ENCODE data around the gene PPM1H. TPM values are rescaled to one million over a fixed set of nuclear protein-coding genes. Genes with fewer than 3 reads are reported as not detected.

The PPM1H gene
- total and polyA plus RNA-seq, 10 of the 15 experiments (the other 5 are each of a cell fraction or from before 2014, with no cell fraction given), result 0.11 to 0.83 (median 0.49) TPM

GRCh38 chr12:62714774-62715721 is 219.9 kb downstream of the PPM1H start:
- Histone ChIP-seq H4K20me1 (ENCODE audit: control insufficient read depth, insufficient read depth) (no peaks in the 10 kb centered on the region), H2AFZ (ENCODE audit: control insufficient read depth, low read depth, low read length) (no peak overlapping the region), H3K79me2 (ENCODE audit: control insufficient read depth, insufficient read depth, low read length) (no peaks in the 10 kb centered on the region), H3K9me3 (replicated peaks; ENCODE audit: control insufficient read depth, insufficient read depth, low read length) (no peaks in the 10 kb centered on the region), H3K27ac (ENCODE audit: control insufficient read depth, insufficient read depth) (no peak overlapping the region), H3K36me3 (ENCODE audit: control insufficient read depth in 2 of 2, insufficient read depth in 2 of 2, low read length in 1 of 2) (no peaks in the 10 kb centered on the region), H3K4me3 (no peak overlapping the region), H3K4me1 (ENCODE audit: control insufficient read depth, insufficient read depth, low read length) (no peaks in the 10 kb centered on the region), H3K9ac (ENCODE audit: control insufficient read depth, insufficient read depth, low read length) (no peak overlapping the region), H3K27me3 (replicated peaks in 1 of 2; ENCODE audit: control insufficient read depth in 2 of 2, insufficient read depth in 2 of 2, low read length in 1 of 2) (no peaks in the 10 kb centered on the region), H3K4me2 (ENCODE audit: control insufficient read depth, insufficient read depth) (no peak overlapping the region)
- ATAC-seq, result no peak
- in situ Hi-C loops (cut with MboI), result no loop called here
- no TSS peak for BruUV-seq (replicated peaks)
- CTCF ChIA-PET, result interaction anchor here (1.1 to 1.4 kb wide), 3 partner anchors 35 to 83 kb away, joined by 3 to 5 read pairs (median 3); no protein-coding TSS in a partner anchor
- intact Hi-C loops (cut with micrococcal nuclease; ENCODE audit: unreplicated experiment), result no loop called here
- SMC1A ChIA-PET (ENCODE audit: uncharacterized antibody, unreplicated experiment), result interaction anchor here (1.2 to 2.6 kb wide), 2 partner anchors 9 to 389 kb away, joined by 3 to 6 read pairs; no protein-coding TSS in a partner anchor
- FAIRE-seq, result no peak
- DNase-seq (ENCODE audit: low read depth, low spot score), result no peak
- POLR2A ChIA-PET, result no interaction called here
- RAD21 ChIA-PET (ENCODE audit: unreplicated experiment), result no interaction called here
- WGBS (ENCODE audit: insufficient coverage, insufficient replicate concordance, low lambda C conversion rate, missing lambda C conversion rate), result 63% methylated on average over 14 of the region's 14 CpGs
- no peak for TF ChIP-seq ZSCAN29 (IDR thresholded peaks at IDR 0.05)

GRCh38 chr12:62714181-62714773 is 220.7 kb downstream of the PPM1H start:
- 56% methylated on average over 8 of the region's 8 CpGs for WGBS (ENCODE audit: insufficient coverage, insufficient replicate concordance, low lambda C conversion rate, missing lambda C conversion rate)

More at GRCh38 chr12:62714181-62714773, 220.7 kb downstream of the PPM1H start:
- no peak overlapping the region for H3K4me3 ChIP-seq
- no peak overlapping the region for H3K9ac ChIP-seq (ENCODE audit: control insufficient read depth, insufficient read depth, low read length)
- no peaks in the 10 kb centered on the region for H3K27me3 ChIP-seq (replicated peaks in 1 of 2; ENCODE audit: control insufficient read depth in 2 of 2, insufficient read depth in 2 of 2, low read length in 1 of 2)
- POLR2A ChIA-PET, result no interaction called here
- no TSS peak for BruUV-seq (replicated peaks)
- H3K4me2 ChIP-seq (ENCODE audit: control insufficient read depth, insufficient read depth), result no peak overlapping the region
- SMC1A ChIA-PET (ENCODE audit: uncharacterized antibody, unreplicated experiment), result interaction anchor here (1.2 to 2.6 kb wide), 2 partner anchors 10 to 388 kb away, joined by 3 to 6 read pairs; no protein-coding TSS in a partner anchor
- no peaks in the 10 kb centered on the region for H3K36me3 ChIP-seq (ENCODE audit: control insufficient read depth in 2 of 2, insufficient read depth in 2 of 2, low read length in 1 of 2)
- H4K20me1 ChIP-seq (ENCODE audit: control insufficient read depth, insufficient read depth), result no peaks in the 10 kb centered on the region
- no peaks in the 10 kb centered on the region for H3K9me3 ChIP-seq (replicated peaks; ENCODE audit: control insufficient read depth, insufficient read depth, low read length)
- FAIRE-seq (no peak), DNase-seq (ENCODE audit: low read depth, low spot score) (no peak), ATAC-seq (no peak)
- H3K4me1 ChIP-seq (ENCODE audit: control insufficient read depth, insufficient read depth, low read length), result no peaks in the 10 kb centered on the region
- CTCF ChIA-PET, result interaction anchor here (1.3 kb wide), 1 partner anchor 80 kb away, joined by 3 read pairs; no protein-coding TSS in a partner anchor
- H3K79me2 ChIP-seq (ENCODE audit: control insufficient read depth, insufficient read depth, low read length), result no peaks in the 10 kb centered on the region
- in situ Hi-C loops (cut with MboI), result no loop called here
- no peak overlapping the region for H2AFZ ChIP-seq (ENCODE audit: control insufficient read depth, low read depth, low read length)
- H3K27ac ChIP-seq (ENCODE audit: control insufficient read depth, insufficient read depth), result no peak overlapping the region
- intact Hi-C loops (cut with micrococcal nuclease; ENCODE audit: unreplicated experiment), result no loop called here
- RAD21 ChIA-PET (ENCODE audit: unreplicated experiment), result no interaction called here
- no peak for TF ChIP-seq JUNB (IDR thresholded peaks at IDR 0.05)
- TF ChIP-seq, protein P1, sequence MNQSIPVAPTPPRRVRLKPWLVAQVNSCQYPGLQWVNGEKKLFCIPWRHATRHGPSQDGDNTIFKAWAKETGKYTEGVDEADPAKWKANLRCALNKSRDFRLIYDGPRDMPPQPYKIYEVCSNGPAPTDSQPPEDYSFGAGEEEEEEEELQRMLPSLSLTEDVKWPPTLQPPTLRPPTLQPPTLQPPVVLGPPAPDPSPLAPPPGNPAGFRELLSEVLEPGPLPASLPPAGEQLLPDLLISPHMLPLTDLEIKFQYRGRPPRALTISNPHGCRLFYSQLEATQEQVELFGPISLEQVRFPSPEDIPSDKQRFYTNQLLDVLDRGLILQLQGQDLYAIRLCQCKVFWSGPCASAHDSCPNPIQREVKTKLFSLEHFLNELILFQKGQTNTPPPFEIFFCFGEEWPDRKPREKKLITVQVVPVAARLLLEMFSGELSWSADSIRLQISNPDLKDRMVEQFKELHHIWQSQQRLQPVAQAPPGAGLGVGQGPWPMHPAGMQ (IDR thresholded peaks at IDR 0.05; ENCODE audit: borderline replicate concordance), result no peak
- no peak for TF ChIP-seq ZNF207 (IDR thresholded peaks at IDR 0.05; ENCODE audit: borderline replicate concordance)
- no peak for TF ChIP-seq TAF1 (IDR thresholded peaks at IDR 0.05; ENCODE audit: borderline replicate concordance, low read depth, low read length)
- TF ChIP-seq CEBPB (IDR thresholded peaks at IDR 0.05; ENCODE audit: borderline replicate concordance in 1 of 2, low read depth in 2 of 2, low read length in 2 of 2), result no peak
- no peak for TF ChIP-seq STAT1 (conservative IDR thresholded peaks at IDR 0.05)

All from GM12878 (cell line).